Left hindlimb (tissue), 1 donor: ENCODE results near the gene ZNF786.
"Not testable (repeated sequence)": the region's sequence is repeated elsewhere in the genome, so short reads cannot be mapped to it uniquely, and the experiment has no call there.

Source experiments
- DNase-seq: peaks from one replicate; pipeline ENCODE4 v3.0.0-alpha.2; 2018

Gene ZNF786

GRCh38 chr7:149090397-149091195 is at the start of gene ZNF786:
Gene ZNF786 (minus strand): TSS chr7:149090718. CDS start chr7:149090640, 78 bp downstream.
- DNase-seq, result peak; percentile 94

GRCh38 chr7:149136118-149136517 is 45.6 kb upstream of the ZNF786 start:
- DNase-seq, result no peak

- no peak for DNase-seq
These were observed 42.7 kb upstream of the ZNF786 start for GRCh38 chr7:149133028-149133710.

- DNase-seq, result no peak
These were observed 40.2 kb upstream of the ZNF786 start for GRCh38 chr7:149130572-149131198.

- no peak for DNase-seq
These were observed 36.2 kb upstream of the ZNF786 start for GRCh38 chr7:149126662-149127266.

GRCh38 chr7:149125863-149126661 is 35.5 kb upstream of the ZNF786 start, which contains the start of gene ZNF425:
Gene ZNF425 (minus strand): TSS chr7:149126324. CDS start chr7:149126213, 111 bp downstream.
- DNase-seq, result peak; percentile 95

- no peak for DNase-seq
These were observed 34.8 kb upstream of the ZNF786 start for GRCh38 chr7:149125189-149125862.

GRCh38 chr7:149109969-149110368 is 19.5 kb upstream of the ZNF786 start:
- DNase-seq, result no peak

- no peak for DNase-seq
These were observed 14.2 kb upstream of the ZNF786 start for GRCh38 chr7:149104749-149105148.

GRCh38 chr7:149104214-149104613 is 13.7 kb upstream of the ZNF786 start:
- DNase-seq, result no peak

- DNase-seq, result no peak
These were observed 12.9 kb upstream of the ZNF786 start for GRCh38 chr7:149103424-149103823.

- DNase-seq, result no peak
These were observed 12.1 kb upstream of the ZNF786 start for GRCh38 chr7:149102666-149103065.

- no peak for DNase-seq
These were observed 10.3 kb upstream of the ZNF786 start for GRCh38 chr7:149100821-149101220.

- no peak for DNase-seq
These were observed 8.5 kb upstream of the ZNF786 start for GRCh38 chr7:149099058-149099457.

- DNase-seq, result no peak
These were observed 6.6 kb upstream of the ZNF786 start for GRCh38 chr7:149097088-149097487.

- DNase-seq, result no peak
These were observed 2.7 kb upstream of the ZNF786 start for GRCh38 chr7:149093228-149093627.

GRCh38 chr7:149092244-149092643 is 1.7 kb upstream of the ZNF786 start:
- DNase-seq, result not testable (repeated sequence)

- DNase-seq, result no peak
These were observed 3.1 kb downstream of the ZNF786 start for GRCh38 chr7:149087376-149087775.

GRCh38 chr7:149085866-149086265 is 4.7 kb downstream of the ZNF786 start:
- DNase-seq, result no peak

GRCh38 chr7:149084407-149084806 is 6.1 kb downstream of the ZNF786 start:
- no peak for DNase-seq

- no peak for DNase-seq
These were observed 8.6 kb downstream of the ZNF786 start for GRCh38 chr7:149081914-149082313.

GRCh38 chr7:149077594-149077993 is 12.9 kb downstream of the ZNF786 start:
- DNase-seq, result no peak
